NT2/D1 (cell line): Measurements from ENCODE around the gene POLR1B.

ENCODE experiments used
- YY1 ChIP-seq: IDR thresholded peaks from 2 replicates; pipeline ENCODE4 v1.6.1; 2011; ENCODE audit not compliant: insufficient read length, insufficient read depth
- ZNF274 ChIP-seq: IDR thresholded peaks from 2 replicates; pipeline ENCODE4 v1.6.1; 2011; ENCODE audit warnings: mild to moderate bottlenecking, low read depth, low read length

- no peak for TF ChIP-seq ZNF274
- peak; percentile 6 for TF ChIP-seq YY1
These were observed at the start of gene POLR1B for GRCh38 chr2:112542123-112542983.
